ENCODE measurements around the gene ADAM19. TPM values are rescaled to one million over a fixed set of nuclear protein-coding genes. Genes with fewer than 3 reads are reported as not detected.

Gene ADAM19
- total and polyA plus RNA-seq, 9 donors: 1.6 to 11.6 (median 3.0) TPM

DNA sequence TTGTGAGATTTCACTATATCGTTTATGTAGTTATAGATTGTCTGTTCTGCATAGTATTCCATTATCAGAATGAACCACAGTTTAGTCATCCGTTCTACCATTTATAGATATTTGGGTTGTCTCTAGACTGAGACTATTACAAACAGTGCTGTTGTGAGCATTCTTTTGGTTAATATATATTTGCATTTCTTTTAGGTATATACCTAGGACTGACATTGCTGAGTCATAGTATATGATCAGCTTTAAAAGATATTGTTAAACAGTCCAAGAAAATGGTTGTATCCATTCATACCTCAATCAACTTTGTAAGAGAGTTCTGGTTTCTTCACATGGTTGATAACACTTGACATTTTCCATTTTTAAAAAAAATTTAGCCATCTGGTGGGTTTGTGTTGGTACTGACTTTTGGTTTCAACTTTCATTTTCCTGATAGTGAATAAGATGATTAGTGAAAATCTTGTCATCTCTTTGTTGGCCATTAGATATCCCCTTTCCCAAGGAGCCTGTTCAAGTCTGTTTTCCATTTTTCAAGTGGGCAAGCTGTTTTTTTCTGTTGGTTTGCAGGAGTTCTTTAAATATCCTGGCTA, 22.9 kb upstream of the ADAM19 start:
- no peaks in the 10 kb centered on the region for H3K36me3 ChIP-seq
- DNase-seq: no peak
- no peak for TF ChIP-seq EP300 (IDR thresholded peaks at IDR 0.05)
- TF ChIP-seq, protein P1, sequence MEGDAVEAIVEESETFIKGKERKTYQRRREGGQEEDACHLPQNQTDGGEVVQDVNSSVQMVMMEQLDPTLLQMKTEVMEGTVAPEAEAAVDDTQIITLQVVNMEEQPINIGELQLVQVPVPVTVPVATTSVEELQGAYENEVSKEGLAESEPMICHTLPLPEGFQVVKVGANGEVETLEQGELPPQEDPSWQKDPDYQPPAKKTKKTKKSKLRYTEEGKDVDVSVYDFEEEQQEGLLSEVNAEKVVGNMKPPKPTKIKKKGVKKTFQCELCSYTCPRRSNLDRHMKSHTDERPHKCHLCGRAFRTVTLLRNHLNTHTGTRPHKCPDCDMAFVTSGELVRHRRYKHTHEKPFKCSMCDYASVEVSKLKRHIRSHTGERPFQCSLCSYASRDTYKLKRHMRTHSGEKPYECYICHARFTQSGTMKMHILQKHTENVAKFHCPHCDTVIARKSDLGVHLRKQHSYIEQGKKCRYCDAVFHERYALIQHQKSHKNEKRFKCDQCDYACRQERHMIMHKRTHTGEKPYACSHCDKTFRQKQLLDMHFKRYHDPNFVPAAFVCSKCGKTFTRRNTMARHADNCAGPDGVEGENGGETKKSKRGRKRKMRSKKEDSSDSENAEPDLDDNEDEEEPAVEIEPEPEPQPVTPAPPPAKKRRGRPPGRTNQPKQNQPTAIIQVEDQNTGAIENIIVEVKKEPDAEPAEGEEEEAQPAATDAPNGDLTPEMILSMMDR (IDR thresholded peaks at IDR 0.05): no peak
- no peak for TF ChIP-seq POLR2A (IDR thresholded peaks at IDR 0.05)
- intact Hi-C loops (cut with DNase I): no loop called here
- H3K4me3 ChIP-seq: no peak overlapping the region
- H3K9me3 ChIP-seq: no peaks in the 10 kb centered on the region
- no peak overlapping the region for H3K27ac ChIP-seq
- H3K27me3 ChIP-seq: no peaks in the 10 kb centered on the region
- 73 to 93% (median 73%) methylated on average over 2 of the region's 2 CpGs for WGBS, 3 donors
- H3K4me1 ChIP-seq (ENCODE audit: insufficient read depth): no peaks in the 10 kb centered on the region

DNA sequence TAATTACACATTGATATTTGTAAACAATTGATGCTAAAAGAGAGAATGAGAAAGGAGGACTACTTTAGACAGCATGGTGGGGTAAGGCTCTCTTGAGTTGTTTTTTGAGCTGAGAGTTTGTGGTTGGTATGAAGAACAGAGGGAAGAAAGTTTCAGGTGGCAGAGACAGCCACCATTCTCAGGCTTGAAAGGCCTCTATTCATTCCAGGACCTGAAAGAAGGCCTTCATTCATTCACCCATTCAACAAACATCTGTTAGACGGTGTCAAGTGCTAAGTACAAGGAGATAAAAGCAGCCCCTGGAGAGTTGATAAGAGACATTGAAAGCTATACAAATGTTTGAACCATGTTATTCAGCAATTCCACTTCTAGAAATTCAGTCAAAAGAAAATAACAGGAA, 21.7 kb upstream of the ADAM19 start:
- Histone ChIP-seq H3K4me1 (ENCODE audit: insufficient read depth) (no peaks in the 10 kb centered on the region), H3K9me3 (no peaks in the 10 kb centered on the region), H3K36me3 (no peaks in the 10 kb centered on the region), H3K27me3 (no peaks in the 10 kb centered on the region), H3K27ac (no peak overlapping the region), H3K4me3 (no peak overlapping the region)
- TF ChIP-seq, protein P1 (IDR thresholded peaks at IDR 0.05): no peak
- TF ChIP-seq POLR2A (IDR thresholded peaks at IDR 0.05) (no peak), EP300 (IDR thresholded peaks at IDR 0.05) (no peak)
- DNase-seq: no peak
- WGBS, 3 donors: 63 to 81% (median 66%) methylated on average over 1 of the region's 1 CpG
- intact Hi-C loops (cut with DNase I): no loop called here

DNA sequence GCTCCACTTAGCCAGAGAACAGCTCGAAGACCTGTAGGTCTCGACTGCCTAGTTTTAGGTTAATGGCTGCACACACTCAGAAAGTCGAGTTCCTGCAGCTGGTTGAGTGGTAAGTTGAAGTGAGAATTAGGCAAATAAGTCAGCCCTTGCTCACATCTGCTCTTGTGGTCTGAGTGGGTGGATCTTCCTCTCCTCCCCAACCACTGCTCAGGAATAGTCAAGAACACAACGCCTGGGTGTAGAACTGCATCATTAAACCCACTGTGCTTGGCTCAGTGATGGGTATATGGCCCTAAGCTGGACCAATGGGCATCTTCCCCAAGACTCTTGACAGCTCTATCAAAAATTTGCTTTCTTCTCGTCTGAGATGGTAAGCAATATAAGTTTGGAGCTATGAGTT, 20.9 kb upstream of the ADAM19 start:
- TF ChIP-seq EP300 (IDR thresholded peaks at IDR 0.05) (no peak), POLR2A (IDR thresholded peaks at IDR 0.05) (no peak)
- TF ChIP-seq, protein P1 (IDR thresholded peaks at IDR 0.05): no peak
- no peaks in the 10 kb centered on the region for H3K4me1 ChIP-seq (ENCODE audit: insufficient read depth)
- no peaks in the 10 kb centered on the region for H3K27me3 ChIP-seq
- WGBS, 3 donors: 82 to 89% (median 85%) methylated on average over 5 of the region's 5 CpGs
- no peaks in the 10 kb centered on the region for H3K9me3 ChIP-seq
- H3K36me3 ChIP-seq: no peaks in the 10 kb centered on the region
- intact Hi-C loops (cut with DNase I): no loop called here
- no peak for DNase-seq
- no peak overlapping the region for H3K27ac ChIP-seq
- no peak overlapping the region for H3K4me3 ChIP-seq

DNA sequence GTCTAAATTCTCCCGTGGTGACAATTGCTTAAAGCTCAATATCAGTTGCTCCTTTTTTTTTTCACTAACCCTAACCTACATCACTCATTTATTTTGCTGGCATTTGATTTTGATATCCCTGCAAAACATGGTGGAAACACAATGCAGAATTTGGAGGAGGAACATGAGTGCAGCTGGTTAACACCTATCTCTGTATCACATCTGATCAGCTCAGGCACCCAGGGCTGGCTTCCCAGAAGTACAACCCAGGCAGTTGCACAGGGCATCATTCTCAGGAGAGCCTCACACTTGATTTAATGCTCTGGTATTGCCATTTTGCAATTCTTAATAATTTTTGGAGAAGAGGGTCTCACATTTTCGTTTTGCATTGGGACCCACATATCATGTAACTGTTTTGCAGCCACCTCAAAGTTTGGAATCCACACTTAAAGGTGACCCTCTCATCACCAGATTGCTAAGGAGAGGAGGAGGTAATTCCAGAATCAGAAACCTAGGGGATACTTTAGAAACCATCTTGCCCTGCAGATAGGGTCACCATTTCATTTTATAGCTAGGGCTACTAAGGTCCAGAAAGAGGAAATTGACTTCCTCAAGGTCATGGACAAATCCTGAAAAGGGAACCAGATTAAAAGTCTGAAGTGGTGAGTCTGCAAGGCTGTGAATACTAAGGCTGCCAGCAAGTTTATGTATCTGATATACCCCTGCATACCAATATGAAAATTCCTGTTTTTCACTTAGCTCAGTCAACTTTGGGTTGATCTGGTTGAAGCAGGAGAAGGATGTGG, 19.3 kb upstream of the ADAM19 start:
- H3K4me1 ChIP-seq (ENCODE audit: insufficient read depth): no peaks in the 10 kb centered on the region
- no peak overlapping the region for H3K4me3 ChIP-seq
- no peak overlapping the region for H3K27ac ChIP-seq
- H3K27me3 ChIP-seq: no peaks in the 10 kb centered on the region
- H3K9me3 ChIP-seq: no peaks in the 10 kb centered on the region
- no peaks in the 10 kb centered on the region for H3K36me3 ChIP-seq
- intact Hi-C loops (cut with DNase I): no loop called here
- WGBS, 3 donors: 64 to 70% (median 67%) methylated on average over 2 of the region's 2 CpGs
- DNase-seq: no peak
- TF ChIP-seq, protein P1 (IDR thresholded peaks at IDR 0.05): no peak
- no peak for TF ChIP-seq POLR2A (IDR thresholded peaks at IDR 0.05)
- TF ChIP-seq EP300 (IDR thresholded peaks at IDR 0.05): no peak

All from ovary (tissue), 9 donors.